Mesenteric fat pad (tissue), 1 donor: ENCODE measurements around the gene LTBP2. TPM values are rescaled to one million over a fixed set of nuclear protein-coding genes. Genes with fewer than 3 reads are reported as not detected.

Experiments used
- DNase-seq: peaks from one replicate; pipeline ENCODE4 v3.0.0-alpha.2; 2020; ENCODE audit warnings: low spot score
- total RNA-seq: library from RNA; stranded (reverse); fragmentation: NEBNext Ultra II Directional; extraction: Animal tissue kit (Norgen Biotek cat#: 25700); gene quantifications from one replicate; pipeline ENCODE4 v1.2.1, GENCODE V29; 2021
- donor health status: DM: yes; HTN: yes; CAD: no.

LTBP2 gene
- total RNA-seq, 1 donor from 2014 or later, result 58.2 TPM

- no peak for DNase-seq
These were observed 119.9 kb downstream of the LTBP2 start for GRCh38 chr14:74491956-74492775.

- no peak for DNase-seq
These were observed 121.6 kb downstream of the LTBP2 start for GRCh38 chr14:74490486-74490885.

- no peak for DNase-seq
These were observed 123.1 kb downstream of the LTBP2 start for GRCh38 chr14:74488786-74489397.

GRCh38 chr14:74486164-74486563 lies 125.9 kb downstream of the LTBP2 start:
- DNase-seq, result no peak

GRCh38 chr14:74483321-74483720 lies 128.7 kb downstream of the LTBP2 start:
- DNase-seq, result no peak

GRCh38 chr14:74482571-74482970 lies 129.5 kb downstream of the LTBP2 start:
- DNase-seq, result no peak

GRCh38 chr14:74480046-74480445 lies 132.0 kb downstream of the LTBP2 start:
- no peak for DNase-seq

GRCh38 chr14:74478996-74479635 lies 132.9 kb downstream of the LTBP2 start:
- DNase-seq, result no peak

- DNase-seq, result no peak
These were observed 135.4 kb downstream of the LTBP2 start for GRCh38 chr14:74476607-74477006.

- DNase-seq, result no peak
These were observed 135.9 kb downstream of the LTBP2 start for GRCh38 chr14:74476107-74476506.

GRCh38 chr14:74475678-74476077 lies 136.4 kb downstream of the LTBP2 start:
- no peak for DNase-seq

GRCh38 chr14:74474376-74474775 lies 137.7 kb downstream of the LTBP2 start:
- no peak for DNase-seq

- no peak for DNase-seq
These were observed 139.4 kb downstream of the LTBP2 start for GRCh38 chr14:74472601-74473000.

GRCh38 chr14:74469548-74470518 lies 142.2 kb downstream of the LTBP2 start:
- DNase-seq, result no peak

- DNase-seq, result peak; percentile 39
These were observed 143.5 kb downstream of the LTBP2 start for GRCh38 chr14:74468513-74468912.

- no peak for DNase-seq
These were observed 146.7 kb downstream of the LTBP2 start for GRCh38 chr14:74465335-74465734.

- DNase-seq, result peak; percentile 81
These were observed 147.3 kb downstream of the LTBP2 start for GRCh38 chr14:74464785-74465184.

GRCh38 chr14:74463697-74464096 lies 148.3 kb downstream of the LTBP2 start:
- DNase-seq, result peak; percentile 43

- no peak for DNase-seq
These were observed 149.0 kb downstream of the LTBP2 start for GRCh38 chr14:74462993-74463392.

- DNase-seq, result no peak
These were observed 152.1 kb downstream of the LTBP2 start for GRCh38 chr14:74459976-74460375.

GRCh38 chr14:74459289-74459946 lies 152.6 kb downstream of the LTBP2 start:
- no peak for DNase-seq
